GOT3 (cell line): Measurements from ENCODE around the gene RALY.
A peak's percentile ranks its signal among the peaks of the same experiment; 100 is the strongest.

Source experiments
- DNase-seq: peaks from one replicate; lab custom pipeline; 2025; ENCODE audit warnings: mixed read lengths; lab: John Stamatoyannopoulos, UW

Gene RALY

GRCh38 chr20:34082232-34082887 lies 88.6 kb downstream of the RALY start:
- no peak for DNase-seq

- DNase-seq, result peak; percentile 38
Measured at GRCh38 chr20:34083137-34083536, 89.4 kb downstream of the RALY start.

- no peak for DNase-seq
Measured at GRCh38 chr20:34083781-34084180, 90.1 kb downstream of the RALY start.

GRCh38 chr20:34084227-34084923 lies 90.7 kb downstream of the RALY start:
- no peak for DNase-seq

GRCh38 chr20:34085544-34086040 lies 91.9 kb downstream of the RALY start:
- DNase-seq, result no peak

- no peak for DNase-seq
Measured at GRCh38 chr20:34088305-34089174, 94.8 kb downstream of the RALY start.

GRCh38 chr20:34089175-34089479 lies 95.4 kb downstream of the RALY start:
- DNase-seq, result no peak

GRCh38 chr20:34089655-34090345 lies 96.1 kb downstream of the RALY start:
- DNase-seq, result no peak

GRCh38 chr20:34090645-34091044 lies 96.9 kb downstream of the RALY start:
- DNase-seq, result no peak

GRCh38 chr20:34091637-34092200 lies 98.0 kb downstream of the RALY start:
- no peak for DNase-seq

- no peak for DNase-seq
Measured at GRCh38 chr20:34093895-34094294, 100.2 kb downstream of the RALY start.

GRCh38 chr20:34095825-34096224 lies 102.1 kb downstream of the RALY start:
- no peak for DNase-seq

GRCh38 chr20:34096699-34097444 lies 103.2 kb downstream of the RALY start:
- DNase-seq, result no peak

GRCh38 chr20:34098570-34098969 lies 104.9 kb downstream of the RALY start:
- DNase-seq, result no peak

GRCh38 chr20:34099675-34100074 lies 106.0 kb downstream of the RALY start:
- no peak for DNase-seq

GRCh38 chr20:34100576-34100975 lies 106.9 kb downstream of the RALY start:
- no peak for DNase-seq

GRCh38 chr20:34102342-34102741 lies 108.6 kb downstream of the RALY start:
- DNase-seq, result no peak

GRCh38 chr20:34104059-34104458 lies 110.3 kb downstream of the RALY start:
- DNase-seq, result no peak

GRCh38 chr20:34105978-34106675 lies 112.4 kb downstream of the RALY start:
- no peak for DNase-seq

GRCh38 chr20:34108616-34109174 lies 115.0 kb downstream of the RALY start:
- DNase-seq, result no peak
